IPS DF 19.7 (cell line): ENCODE data around the gene NR2F1.
"Not testable (repeated sequence)": the region's sequence is repeated elsewhere in the genome, so short reads cannot be mapped to it uniquely, and the experiment has no call there.

Experiments used
- DNase-seq: peaks from one replicate; pipeline ENCODE4 v3.0.0-alpha.2; 2013; ENCODE audit warnings: low read depth, low spot score

The NR2F1 gene

DNA sequence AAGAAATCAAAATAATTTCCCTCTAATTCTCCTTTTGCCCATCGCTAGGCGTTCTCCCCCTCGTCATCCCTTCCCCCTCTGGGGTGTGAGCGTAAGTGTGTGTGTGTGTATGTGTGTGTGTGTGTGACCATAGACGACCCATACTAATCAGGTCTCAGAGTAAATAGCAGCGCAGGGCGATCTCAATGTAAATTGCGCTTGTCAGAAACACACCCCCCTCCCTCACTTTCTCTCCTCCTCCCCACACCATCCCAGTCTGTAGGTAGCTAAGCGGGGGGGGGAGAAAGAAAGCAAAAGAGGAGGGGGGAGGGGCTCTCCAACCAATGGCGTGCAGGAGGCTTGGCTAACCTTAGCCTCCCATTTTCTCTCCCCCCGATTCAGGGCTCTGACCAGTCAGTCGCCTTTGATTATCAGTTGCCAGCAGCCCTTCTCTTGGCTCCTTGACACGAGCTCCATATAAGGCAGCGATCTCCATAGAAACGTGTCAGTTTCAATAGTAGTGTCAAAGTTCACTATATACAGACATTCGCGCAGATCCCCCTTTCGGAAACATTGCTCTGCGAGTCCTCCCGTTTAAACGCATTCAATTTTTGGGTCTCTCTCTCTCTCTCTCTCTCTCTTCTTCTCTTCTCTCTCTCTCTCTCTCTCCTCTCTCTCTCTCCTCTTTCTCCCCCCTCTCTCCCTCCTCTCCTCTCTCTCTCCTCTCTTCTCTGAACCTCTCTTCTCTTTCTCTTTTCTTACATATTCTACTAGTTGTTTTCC lies at the start of gene NR2F1:
Gene NR2F1, plus strand, starts transcription at position 546 of the 762 bp plus-strand sequence. CDS start 1,802 bp downstream, outside the sequence.
- DNase-seq: no peak

GRCh38 chr5:93545872-93546271 lies 37.1 kb upstream of the NR2F1 start:
- DNase-seq: no peak

DNA sequence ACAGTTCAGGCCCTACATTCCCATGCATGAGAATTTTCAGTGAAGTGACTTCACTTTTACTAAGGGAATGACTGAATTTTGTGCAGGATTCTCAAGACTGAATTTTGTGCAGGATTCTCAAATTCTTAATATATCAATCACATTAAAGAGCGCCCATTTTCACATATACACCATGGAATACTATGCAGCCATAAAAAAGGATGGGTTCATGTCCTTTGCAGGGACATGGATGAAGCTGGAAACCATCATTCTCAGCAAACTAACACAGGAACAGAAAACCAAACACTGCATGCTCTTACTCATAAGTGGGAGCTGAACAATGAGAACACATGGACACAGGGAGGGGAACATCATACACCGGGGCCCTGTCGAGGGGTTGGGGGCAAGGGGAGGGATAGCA lies 33.4 kb upstream of the NR2F1 start:
- DNase-seq: not testable (repeated sequence)

GRCh38 chr5:93557021-93557604 lies 25.9 kb upstream of the NR2F1 start:
- no peak for DNase-seq

DNA sequence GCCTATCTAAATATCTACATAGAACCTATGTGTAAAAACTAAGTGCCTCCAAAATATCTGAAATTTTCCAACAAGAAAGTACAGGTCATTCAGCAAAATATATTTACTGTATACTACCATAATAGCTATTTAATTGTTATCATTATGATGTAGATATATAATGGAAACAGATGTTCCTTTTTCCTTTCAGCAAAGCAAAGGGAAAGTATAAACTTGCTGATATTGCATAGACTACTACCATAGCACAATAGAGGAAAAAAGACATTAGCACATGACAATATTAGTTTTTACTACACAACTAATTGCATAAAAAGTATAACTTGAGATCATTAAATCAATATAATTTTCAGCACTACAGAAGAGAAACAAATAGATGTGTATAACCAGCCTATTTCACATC lies 16.9 kb upstream of the NR2F1 start:
- no peak for DNase-seq

DNA sequence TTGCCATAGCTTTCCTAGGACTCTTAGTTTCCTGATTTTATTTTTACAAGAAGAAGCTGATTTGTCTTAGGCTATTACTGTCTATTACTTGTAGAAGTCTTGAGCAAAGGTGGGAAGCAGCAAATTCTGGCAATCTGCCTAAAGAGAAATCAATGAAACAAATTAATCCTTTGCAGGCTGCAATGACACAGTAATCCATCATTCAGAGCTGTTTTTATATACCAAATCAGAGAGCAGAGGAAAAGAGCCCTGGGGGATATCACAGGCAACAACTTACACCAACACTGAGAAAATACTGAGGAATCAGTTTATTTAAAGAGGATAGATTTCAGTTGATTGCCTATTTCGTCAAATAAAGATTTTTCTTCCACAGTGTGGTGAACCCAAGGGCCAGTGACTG lies 15.6 kb upstream of the NR2F1 start:
- DNase-seq: no peak

DNA sequence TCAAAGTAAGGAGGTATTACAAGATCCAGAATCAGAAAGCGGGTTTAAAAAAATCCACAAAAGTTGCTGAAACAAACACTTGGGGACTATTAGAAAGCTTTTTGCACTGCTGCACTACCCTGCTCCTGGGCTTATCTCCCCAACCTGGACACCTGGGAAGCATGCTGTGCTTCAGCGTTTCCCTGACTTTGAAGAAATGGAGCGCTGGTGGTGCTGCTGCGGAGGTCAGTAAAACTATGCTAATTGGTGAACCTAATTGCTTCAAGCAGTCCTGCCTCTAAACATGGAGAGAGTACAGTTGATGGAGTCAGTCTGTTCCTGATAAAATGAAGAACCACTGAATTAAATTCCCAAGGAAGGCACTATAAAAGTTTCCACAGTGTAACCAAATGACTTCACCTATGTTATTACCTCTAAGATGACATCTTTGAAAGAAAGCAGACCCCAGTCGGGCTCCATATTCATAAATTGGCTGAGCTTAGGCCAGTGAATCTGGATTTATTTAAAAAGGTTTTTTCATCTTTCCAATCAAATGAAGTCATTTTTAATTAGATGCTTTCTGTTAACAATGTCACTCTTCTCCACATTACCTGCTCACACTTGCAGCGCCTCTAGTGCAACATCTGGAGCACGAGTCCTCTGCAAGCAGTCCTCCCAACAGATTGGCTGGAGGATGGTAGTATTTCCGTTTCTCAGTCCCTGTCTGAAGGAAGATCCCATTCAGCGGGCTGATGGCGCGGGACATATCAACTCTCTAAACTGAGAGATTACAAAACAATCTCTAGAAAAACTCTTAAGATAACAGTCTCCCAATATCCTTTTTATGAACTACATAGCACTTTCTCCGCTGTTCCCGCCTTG lies 13.5 kb upstream of the NR2F1 start:
- DNase-seq: no peak

DNA sequence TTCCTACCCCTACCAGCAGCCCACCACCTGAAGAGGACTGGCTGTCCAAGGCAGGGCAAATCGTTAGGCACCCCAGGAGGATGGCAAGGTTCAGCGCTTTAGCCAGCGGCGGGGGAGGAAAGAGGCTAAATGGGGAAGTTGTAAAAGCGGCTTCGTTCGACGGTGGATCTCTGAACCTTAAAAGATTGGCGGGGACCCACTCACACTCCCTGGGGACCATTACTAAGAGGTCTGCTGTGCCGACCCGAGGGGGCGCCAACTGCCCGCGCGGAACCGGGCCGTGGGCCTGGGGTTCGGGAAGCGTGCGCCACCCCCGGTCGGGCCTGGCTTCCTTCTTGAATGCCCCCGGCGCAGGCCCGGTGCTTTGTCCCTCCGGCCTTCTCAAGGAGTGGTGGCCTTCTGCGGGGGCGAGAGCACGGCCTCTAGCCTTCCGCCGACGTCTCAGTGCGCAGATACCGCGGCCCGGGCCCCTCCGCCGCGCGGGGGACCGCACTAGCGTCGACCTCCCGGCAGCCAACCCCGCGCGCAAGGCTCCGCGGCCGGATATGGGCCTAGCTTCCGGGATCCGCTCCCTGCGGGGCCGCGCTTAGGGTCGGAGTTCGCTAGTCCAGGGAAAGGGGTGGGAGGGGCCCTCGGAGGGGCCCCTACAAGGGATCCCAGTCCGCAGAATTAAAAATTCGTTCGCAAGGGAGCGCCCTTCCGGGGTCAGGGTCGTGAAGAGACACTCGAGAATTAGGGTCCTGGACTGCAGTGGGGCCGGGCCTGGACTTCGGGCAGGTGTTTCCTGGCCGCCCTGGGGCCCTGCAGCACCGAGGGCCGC lies 12.5 kb upstream of the NR2F1 start:
- no peak for DNase-seq

GRCh38 chr5:93571114-93571949 lies 11.7 kb upstream of the NR2F1 start:
- DNase-seq: no peak

- no peak for DNase-seq
Measured at GRCh38 chr5:93572101-93572607, 10.9 kb upstream of the NR2F1 start.

GRCh38 chr5:93572608-93573353 lies 10.2 kb upstream of the NR2F1 start:
- no peak for DNase-seq

- no peak for DNase-seq
Measured at GRCh38 chr5:93573354-93574351, 9.4 kb upstream of the NR2F1 start.

- no peak for DNase-seq
Measured at GRCh38 chr5:93574491-93575305, 8.3 kb upstream of the NR2F1 start.

DNA sequence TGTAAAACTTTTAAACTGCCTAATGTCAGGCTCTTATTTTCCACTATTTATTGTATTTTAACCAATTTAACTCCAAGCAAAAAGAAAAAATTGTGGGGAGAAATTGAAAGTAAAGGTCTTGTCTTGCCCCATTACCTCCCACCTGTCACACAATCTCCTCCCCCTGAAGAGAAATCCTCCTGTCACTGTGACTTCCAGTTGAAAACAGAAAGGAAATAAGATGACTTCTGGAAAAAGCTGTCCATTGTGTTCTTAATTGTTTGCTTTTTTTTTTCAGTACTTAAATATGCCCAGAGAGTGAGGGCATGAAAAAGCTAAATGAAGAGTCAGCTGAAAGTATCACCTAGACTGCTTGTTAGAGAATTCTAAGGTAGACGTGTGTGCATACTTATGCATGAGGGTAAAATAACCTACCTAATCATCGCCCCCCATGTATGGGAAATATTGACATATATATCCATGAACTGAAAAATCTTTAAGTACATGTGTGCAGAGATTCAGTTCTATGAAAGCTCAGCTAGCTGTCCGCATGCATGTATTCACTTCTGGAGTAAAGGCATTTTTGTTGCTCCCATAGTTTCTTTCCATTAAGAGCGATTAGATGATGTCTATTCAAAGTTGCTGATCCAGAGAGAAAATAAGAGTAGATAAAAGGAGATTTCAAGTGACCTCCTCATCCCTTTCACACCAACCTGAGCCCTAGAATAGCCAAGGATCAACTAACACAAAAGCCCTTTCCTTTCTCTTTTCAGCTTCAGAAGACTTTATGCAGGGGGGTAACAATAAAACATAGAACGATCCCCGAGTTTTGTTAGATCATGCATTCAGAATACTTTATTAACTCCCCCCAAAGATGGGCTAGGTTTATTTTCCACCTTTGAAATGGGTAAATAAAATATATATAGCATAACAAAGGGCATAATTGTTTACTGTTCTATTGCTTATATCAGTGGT lies 7.3 kb upstream of the NR2F1 start:
- no peak for DNase-seq

GRCh38 chr5:93576994-93577853 lies 5.8 kb upstream of the NR2F1 start:
- no peak for DNase-seq
